ENCODE data around the gene ATXN7L1. TPM values are rescaled to one million over a fixed set of nuclear protein-coding genes. Genes with fewer than 3 reads are reported as not detected.

Gene ATXN7L1
- total and polyA plus RNA-seq, 2 of the 4 experiments (the other 2 are of a cell fraction): 3.5 to 4.3 TPM

DNA sequence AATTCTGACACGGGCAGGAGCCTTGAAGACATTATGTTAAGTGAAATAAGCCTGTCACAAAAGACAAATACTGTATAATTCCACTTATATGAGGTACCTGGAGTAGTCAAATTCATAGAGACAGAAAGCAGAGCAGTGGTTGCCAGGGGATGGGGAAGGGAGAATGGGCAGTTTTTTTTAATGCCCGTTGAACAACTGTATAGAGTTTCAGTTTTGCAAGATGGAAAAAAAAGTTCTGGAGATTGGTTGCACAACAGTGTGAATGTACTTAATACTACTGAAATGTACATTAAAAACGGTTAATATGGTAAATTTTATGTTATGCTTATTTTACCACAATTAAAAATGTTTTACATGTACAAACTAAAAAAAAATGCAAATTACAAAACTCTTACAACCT lies 231.5 kb downstream of the ATXN7L1 start:
- no peak overlapping the region for H3K18ac ChIP-seq (ENCODE audit: low read depth, low read length)
- no peak overlapping the region for H3K27ac ChIP-seq (ENCODE audit: insufficient read depth, low read length)
- H3K14ac ChIP-seq (replicated peaks; ENCODE audit: low read depth, low read length): no peak overlapping the region
- dilution Hi-C loops (cut with HindIII; ENCODE audit: low sequenced_read_pairs, unreplicated experiment): no loop called here
- no peaks in the 10 kb centered on the region for H3K9me3 ChIP-seq (ENCODE audit: control insufficient read depth, insufficient read depth, low read length)
- no peak overlapping the region for H2AK5ac ChIP-seq (ENCODE audit: low read depth, low read length)
- H3K4me3 ChIP-seq (ENCODE audit: insufficient read depth, low read depth, low read length): no peak overlapping the region
- intact Hi-C loops (cut with micrococcal nuclease): no loop called here
- no peak overlapping the region for H3K4ac ChIP-seq (ENCODE audit: low read depth, low read length)
- no peaks in the 10 kb centered on the region for H4K20me1 ChIP-seq (ENCODE audit: insufficient read depth, low read length)
- peaks cover 17% of the 10 kb centered on the region; the same call in 1 of the 2 replicates for H3K9me1 ChIP-seq (ENCODE audit: insufficient read depth, low read length)
- no peak overlapping the region for H2AFZ ChIP-seq (replicated peaks; ENCODE audit: low read length, poor library complexity)
- no peak overlapping the region for H3K4me2 ChIP-seq (ENCODE audit: low read depth, low read length)
- no peak overlapping the region for H2BK5ac ChIP-seq (ENCODE audit: low read depth, low read length, poor library complexity, severe bottlenecking)
- CTCF ChIA-PET: no interaction called here
- no peak overlapping the region for H4K8ac ChIP-seq (ENCODE audit: low read depth in 2 of 2, low read length in 2 of 2)
- H3K4me1 ChIP-seq (ENCODE audit: control insufficient read depth, insufficient read depth, low read length): peaks cover 9% of the 10 kb centered on the region; the same call in 1 of the 2 replicates
- POLR2A ChIA-PET (ENCODE audit: unreplicated experiment): no interaction called here
- H3K9ac ChIP-seq (ENCODE audit: low read depth, low read length): no peak overlapping the region
- no CpG with 5 or more reads among the region's 3 CpGs for WGBS, 2 experiments (ENCODE audit: extremely low coverage in 2 of 2, insufficient read length in 1 of 2)
- DNase-seq: no peak
- H3K79me1 ChIP-seq (ENCODE audit: low read depth in 1 of 2, low read length in 2 of 2): peaks cover 0 to 3% of the 10 kb centered on the region in 2 experiments; a peak in 1 of 4 replicates
- peaks cover 12% of the 10 kb centered on the region; the same call in 1 of the 2 replicates for H3K36me3 ChIP-seq (ENCODE audit: control insufficient read depth, insufficient read depth, low read length)
- H2AK9ac ChIP-seq (replicated peaks; ENCODE audit: low read depth, low read length, poor library complexity): no peak overlapping the region
- no peak overlapping the region for H2BK15ac ChIP-seq (ENCODE audit: low read depth, low read length)
- H3K56ac ChIP-seq (ENCODE audit: extremely low read depth, insufficient read depth, low read length): no peak overlapping the region
- no peaks in the 10 kb centered on the region for H3K27me3 ChIP-seq (ENCODE audit: control insufficient read depth, insufficient read depth, low read length)
- BruUV-seq (replicated peaks): no TSS peak
- ATAC-seq (ENCODE audit: low read depth): no peak
- no peak overlapping the region for H4K5ac ChIP-seq (ENCODE audit: low read depth, low read length)
- no peak overlapping the region for H3K23ac ChIP-seq (ENCODE audit: low read depth, low read length)
- no peak for TF ChIP-seq MXI1 (IDR thresholded peaks at IDR 0.05; ENCODE audit: borderline replicate concordance, low read depth, low read length)
- no peak for TF ChIP-seq SMC3 (IDR thresholded peaks at IDR 0.05; ENCODE audit: low read depth, low read length)
- no peak for TF ChIP-seq CHD1 (IDR thresholded peaks at IDR 0.05; ENCODE audit: low read depth, low read length)
- no peak for TF ChIP-seq POLR2A (IDR thresholded peaks at IDR 0.05; ENCODE audit: low read depth, low read length)
- no peak for TF ChIP-seq RFX5 (IDR thresholded peaks at IDR 0.05; ENCODE audit: low read depth, low read length)
- no peak for TF ChIP-seq BHLHE40 (IDR thresholded peaks at IDR 0.05; ENCODE audit: low read depth, low read length)
- TF ChIP-seq RCOR1 (IDR thresholded peaks at IDR 0.05; ENCODE audit: insufficient replicate concordance, low read length): no peak
- no peak overlapping the region for H2BK20ac ChIP-seq (ENCODE audit: low read depth, low read length)
- in situ Hi-C loops (cut with MboI; ENCODE audit: low sequenced_read_pairs): loop anchor here (5.0 kb wide), 1 partner anchor 397 kb away; no protein-coding TSS in a partner anchor
- no peak overlapping the region for H2BK120ac ChIP-seq (ENCODE audit: low read depth, low read length)
- H4K91ac ChIP-seq (ENCODE audit: insufficient read depth, low read depth, low read length): no peak overlapping the region

Data from IMR-90 (cell line).